K562 (cell line): ENCODE data around the gene P2RY11. TPM values are rescaled to one million over a fixed set of nuclear protein-coding genes. Genes with fewer than 3 reads are reported as not detected.
A peak's percentile ranks its signal among the peaks of the same experiment; 100 is the strongest.

ENCODE experiments used
- CLOCK ChIP-seq: fragments of 250-450 bp; sonication (Bioruptor Pico); IDR thresholded peaks from 2 replicates; pipeline ENCODE4 v1.4.0; 2020; ENCODE audit warnings: mild to moderate bottlenecking, moderate library complexity, borderline replicate concordance
- GABPB2 ChIP-seq: fragments of 250-450 bp; sonication (Bioruptor Pico); conservative IDR thresholded peaks from 2 replicates; pipeline ENCODE4 v1.5.1; 2021; ENCODE audit warnings: mild to moderate bottlenecking
- HIVEP1 ChIP-seq: fragments of 250-450 bp; sonication (Bioruptor Pico); IDR thresholded peaks from 2 replicates; pipeline ENCODE4 v1.4.0; 2020; ENCODE audit warnings: mild to moderate bottlenecking
- KDM4B ChIP-seq, 2 experiments: fragments of 450-650 bp in 1 of 2; sonication (generic) in 1 of 2; IDR thresholded peaks; 2 replicates each; pipeline ENCODE4 v1.6.1; 2016 to 2017; ENCODE audit warnings: borderline replicate concordance in 2 of 2, antibody characterized with exemption in 1 of 2, low read depth in 1 of 2, mild to moderate bottlenecking in 1 of 2
- PRMT5 ChIP-seq: sonication (generic); formaldehyde crosslinking; IDR thresholded peaks from 2 replicates; pipeline ENCODE4 v1.5.0; 2020; ENCODE audit warnings: missing genetic modification reagents
- SIX5 ChIP-seq, 2 experiments: IDR thresholded peaks; 2 replicates each; pipeline ENCODE4 v1.6.1; 2011; ENCODE audit warnings: low read length in 2 of 2, borderline replicate concordance in 1 of 2, low read depth in 1 of 2, mild to moderate bottlenecking in 1 of 2, moderate library complexity in 1 of 2; ENCODE audit not compliant: insufficient read depth in 1 of 2
- SMC3 ChIP-seq: conservative IDR thresholded peaks from 2 replicates; pipeline ENCODE4 v1.6.1; 2011; ENCODE audit warnings: low read depth, low read length, improper control_type of control experiment; ENCODE audit not compliant: insufficient read depth
- XRCC5 ChIP-seq: fragments of 200-400 bp; formaldehyde crosslinking; IDR thresholded peaks from 2 replicates; pipeline ENCODE4 v1.6.1; 2017; ENCODE audit warnings: low read depth, mild to moderate bottlenecking, low read length
- ZNF232 ChIP-seq: sonication (generic); formaldehyde crosslinking; IDR thresholded peaks from 2 replicates; pipeline ENCODE4 v1.8.0; 2022; ENCODE audit warnings: mild to moderate bottlenecking, missing genetic modification reagents
- ZNF282 ChIP-seq: sonication (generic); formaldehyde crosslinking; IDR thresholded peaks from 2 replicates; pipeline ENCODE4 v1.8.1; 2023; ENCODE audit warnings: missing genetic modification reagents
- ZNF584 ChIP-seq: fragments of 200-800 bp; sonication (Bioruptor generic); IDR thresholded peaks from 2 replicates; pipeline ENCODE4 v1.6.1; 2016; ENCODE audit warnings: low read depth, mild to moderate bottlenecking, missing genetic modification characterization, missing compliant biosample characterization
- polyA plus RNA-seq, 8 experiments: library from polyadenylated mRNA; depleted of rRNA in 4 of 8; stranded (reverse) in 5 of 8; unstranded in 3 of 8; fragments of >200 nt; fragmentation: Nextera tagmentation in 2 of 8; fragmentation: Illumina TruSeq in 1 of 8; extraction: Ambion mirVana in 2 of 8; extraction: Trizol in 1 of 8; gene quantifications; 2 replicates each; pipeline versions ENCODE4 v1.2.1 to v1.2.3, GENCODE V29; 2011 to 2014; ENCODE audit warnings: inconsistent platforms in 1 of 8, missing spikeins in 1 of 8
- total RNA-seq, 7 experiments: library from RNA; depleted of rRNA in 6 of 7; stranded (reverse); fragments of >200 nt in 6 of 7; fragmentation: Illumina TruSeq in 2 of 7; extraction: Trizol in 2 of 7; gene quantifications; 2 replicates each; pipeline versions ENCODE4 v1.2.1 to v1.2.3, GENCODE V29; 2011 to 2021; ENCODE audit warnings: low replicate concordance in 1 of 7
- TF ChIP-seq, protein P1 (sequence below): fragments of 450-650 bp; formaldehyde crosslinking; IDR thresholded peaks from 2 replicates; pipeline ENCODE4 v1.4.0; 2020; ENCODE audit warnings: mild to moderate bottlenecking

Gene P2RY11
- total and polyA plus RNA-seq, 9 of the 15 experiments (the other 6 are each of a cell fraction or from before 2014, with no cell fraction given): 0.03 to 10.1 (median 1.5) TPM

- TF ChIP-seq, protein P1, sequence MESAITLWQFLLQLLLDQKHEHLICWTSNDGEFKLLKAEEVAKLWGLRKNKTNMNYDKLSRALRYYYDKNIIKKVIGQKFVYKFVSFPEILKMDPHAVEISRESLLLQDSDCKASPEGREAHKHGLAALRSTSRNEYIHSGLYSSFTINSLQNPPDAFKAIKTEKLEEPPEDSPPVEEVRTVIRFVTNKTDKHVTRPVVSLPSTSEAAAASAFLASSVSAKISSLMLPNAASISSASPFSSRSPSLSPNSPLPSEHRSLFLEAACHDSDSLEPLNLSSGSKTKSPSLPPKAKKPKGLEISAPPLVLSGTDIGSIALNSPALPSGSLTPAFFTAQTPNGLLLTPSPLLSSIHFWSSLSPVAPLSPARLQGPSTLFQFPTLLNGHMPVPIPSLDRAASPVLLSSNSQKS (CRISPR knock-in tag): no peak
- no peak for TF ChIP-seq PRMT5 (CRISPR knock-in tag)
- peak; percentile 83; the same call in 1 of the 2 replicates for TF ChIP-seq ZNF282
- TF ChIP-seq ZNF232 (CRISPR knock-in tag): no peak
- no peak for TF ChIP-seq SMC3
- TF ChIP-seq SIX5 (IDR thresholded peaks at IDR 0.05; ENCODE audit: borderline replicate concordance in 1 of 2, insufficient read depth in 1 of 2, low read depth in 1 of 2, low read length in 2 of 2): peak; percentile 5 to 58; a peak in 3 of 4 replicates
- TF ChIP-seq HIVEP1 (CRISPR knock-in tag): no peak
- TF ChIP-seq CLOCK (CRISPR knock-in tag): no peak
- no peak for TF ChIP-seq GABPB2 (CRISPR knock-in tag)
- TF ChIP-seq XRCC5: no peak
- no peak for TF ChIP-seq ZNF584 (CRISPR knock-in tag)
- TF ChIP-seq KDM4B (IDR thresholded peaks at IDR 0.05; ENCODE audit: borderline replicate concordance in 2 of 2, low read depth in 1 of 2): 0 out of 4 replicates have a peak, but pooled peaks of 1 of the 2 experiments have one; percentile 74
These were observed 5.2 kb upstream of the P2RY11 start, which contains the start of gene PPAN (continued) for GRCh38 chr19:10106100-10106936.
